Vein endothelial cell (primary cell): ENCODE measurements around the gene EPHA3. TPM values are rescaled to one million over a fixed set of nuclear protein-coding genes. Genes with fewer than 3 reads are reported as not detected.

Experiments
- total RNA-seq: library from RNA; depleted of rRNA; stranded (reverse); fragments of >200 nt; gene quantifications from 2 replicates; pipeline ENCODE4 v1.2.3, GENCODE V29; 2012

Gene EPHA3
- under 0.01 TPM in 1 of 2 replicates, not detected in the other for total RNA-seq

GRCh38 chr3:89107461-89108290, at the start of gene EPHA3:
Gene EPHA3 (plus strand): TSS chr3:89107621. CDS start chr3:89107749, 128 bp downstream.

